HCT116 (cell line): ENCODE data around the gene MORN4. TPM values are rescaled to one million over a fixed set of nuclear protein-coding genes. Genes with fewer than 3 reads are reported as not detected.

Experiments used
- ATAC-seq: fragments of 200-7000 bp; cut with Tn5 transposase; 2 replicates; pipeline ENCODE4 v1.9.1; 2020; ENCODE audit warnings: mild to moderate bottlenecking, moderate library complexity
- BruUV-seq: library from RNA; stranded (reverse); fragments of 400-500 nt; replicated peaks from 2 replicates; lab custom pipeline; 2021; lab: Mats Ljungman, UMichigan
- CTCF ChIA-PET: fragments of 300-600 bp; sonication (Branson Sonifier 250); formaldehyde crosslinking; loops from one replicate; lab custom pipeline; 2021; ENCODE audit warnings: antibody characterized with exemption; lab: Charles Lee
- POLR2A ChIA-PET: fragments of 300-600, 350-600 bp; sonication (Branson Sonifier 250); formaldehyde crosslinking; loops from one replicate; lab custom pipeline; 2021; ENCODE audit warnings: antibody characterized with exemption; lab: Charles Lee
- RAD21 ChIA-PET, 2 experiments: fragments of 300-600 bp; sonication (Branson Sonifier 250); formaldehyde crosslinking; loops; one replicate each; lab custom pipeline; 2023; ENCODE audit warnings: low total read pairs in 2 of 2; ENCODE audit not compliant: uncharacterized antibody in 2 of 2, unreplicated experiment in 2 of 2, low non-redundant PET in 1 of 2; lab: Charles Lee
- DNase-seq: peaks from one replicate; pipeline ENCODE4 v3.0.0-alpha.2; 2010; ENCODE audit warnings: low read depth, low spot score
- H2AFZ ChIP-seq: fragments of 200-600 bp; shearing (Covaris generic), sonication (generic); 2 replicates; pipeline ENCODE4 v1.6.1; 2017; ENCODE audit warnings: low read depth, mixed run types, mixed read lengths, antibody characterized with exemption, low read length; ENCODE audit not compliant: poor library complexity, severe bottlenecking
- H3K27ac ChIP-seq: 2 replicates; pipeline ENCODE4 v1.5.1; 2012; ENCODE audit warnings: low read depth, low read length
- H3K27me3 ChIP-seq: fragments of 200-600 bp; sonication (generic); 2 replicates; pipeline ENCODE4 v1.6.1; 2016; ENCODE audit warnings: mixed run types, low read length, mixed read lengths; ENCODE audit not compliant: insufficient read depth
- H3K36me3 ChIP-seq, 2 experiments: fragments of 200-500 bp in 1 of 2; fragments of 200-600 bp in 1 of 2; sonication (Bioruptor generic) in 1 of 2; sonication (generic) in 1 of 2; 2 replicates each; pipeline versions ENCODE4 v1.5.1 to v1.6.1; 2014 to 2016; ENCODE audit warnings: low read length in 2 of 2, inconsistent platforms in 1 of 2, mixed read lengths in 1 of 2, mixed run types in 1 of 2; ENCODE audit not compliant: insufficient read depth in 2 of 2, control insufficient read depth in 1 of 2
- H3K4me1 ChIP-seq, 2 experiments: fragments of 200-600 bp in 1 of 2; sonication (generic) in 1 of 2; 2 replicates each; pipeline versions ENCODE4 v1.5.1 to v1.6.1; 2012 to 2017; ENCODE audit warnings: low read length in 2 of 2, inconsistent platforms in 1 of 2, mild to moderate bottlenecking in 1 of 2, mixed read lengths in 1 of 2, mixed run types in 1 of 2, moderate library complexity in 1 of 2; ENCODE audit not compliant: insufficient read depth in 2 of 2, control insufficient read depth in 1 of 2
- H3K4me2 ChIP-seq: fragments of 200-600 bp; sonication (generic); 2 replicates; pipeline ENCODE4 v1.6.1; 2017; ENCODE audit warnings: mixed run types, low read length, mixed read lengths
- H3K4me3 ChIP-seq, 2 experiments: fragments of 200-600 bp in 1 of 2; sonication (generic) in 1 of 2; replicated peaks in 1 of 2; 2 replicates each; pipeline ENCODE4 v1.5.1; 2011 to 2016; ENCODE audit warnings: low read length in 2 of 2, control low read depth in 1 of 2, low read depth in 1 of 2, mild to moderate bottlenecking in 1 of 2, mixed read lengths in 1 of 2, mixed run types in 1 of 2
- H3K79me2 ChIP-seq: fragments of 200-600 bp; sonication (generic); 2 replicates; pipeline ENCODE4 v1.6.1; 2017; ENCODE audit warnings: mild to moderate bottlenecking, mixed run types, low read length, moderate library complexity, mixed read lengths; ENCODE audit not compliant: insufficient read depth
- H3K9ac ChIP-seq: fragments of 200-600 bp; sonication (generic); 2 replicates; pipeline ENCODE4 v1.6.1; 2016; ENCODE audit warnings: low read length, mixed read lengths
- H3K9me2 ChIP-seq: fragments of 200-600 bp; sonication (generic), shearing (Covaris generic); 2 replicates; pipeline ENCODE4 v1.6.1; 2017; ENCODE audit warnings: mixed run types, mild to moderate bottlenecking, moderate library complexity; ENCODE audit not compliant: insufficient read depth
- H3K9me3 ChIP-seq, 2 experiments: fragments of 200-500 bp in 1 of 2; fragments of 200-600 bp in 1 of 2; sonication (Bioruptor generic) in 1 of 2; sonication (generic) in 1 of 2; 2 replicates each; pipeline ENCODE4 v1.6.1; 2014 to 2017; ENCODE audit warnings: low read length in 2 of 2, mixed read lengths in 2 of 2, inconsistent platforms in 1 of 2, low read depth in 1 of 2, mild to moderate bottlenecking in 1 of 2, mixed run types in 1 of 2, moderate library complexity in 1 of 2; ENCODE audit not compliant: control insufficient read depth in 1 of 2, insufficient read depth in 1 of 2
- H4K20me1 ChIP-seq: fragments of 200-600 bp; sonication (generic), shearing (Covaris generic); 2 replicates; pipeline ENCODE4 v1.6.1; 2017; ENCODE audit warnings: mixed run types, mild to moderate bottlenecking, moderate library complexity; ENCODE audit not compliant: insufficient read depth
- CBX3 ChIP-seq: IDR thresholded peaks from 2 replicates; pipeline ENCODE4 v1.6.1; 2012; ENCODE audit warnings: low read depth
- CEBPB ChIP-seq: IDR thresholded peaks from 2 replicates; pipeline ENCODE4 v1.6.1; 2012; ENCODE audit warnings: low read depth
- ELF1 ChIP-seq: IDR thresholded peaks from 2 replicates; pipeline ENCODE4 v1.6.1; 2012; ENCODE audit warnings: low read depth, borderline replicate concordance
- EZH2 ChIP-seq: fragments of 200-600 bp; sonication (generic); IDR thresholded peaks from 2 replicates; pipeline ENCODE4 v1.6.1; 2017; ENCODE audit warnings: antibody characterized with exemption, mixed run types
- FOSL1 ChIP-seq: IDR thresholded peaks from 2 replicates; pipeline ENCODE4 v1.6.1; 2012; ENCODE audit warnings: low read depth
- POLR2AphosphoS5 ChIP-seq: IDR thresholded peaks from 2 replicates; pipeline ENCODE4 v1.6.1; 2011; ENCODE audit warnings: mild to moderate bottlenecking, low read depth, low read length, moderate library complexity
- RAD21 ChIP-seq: IDR thresholded peaks from 2 replicates; pipeline ENCODE4 v1.6.1; 2012; ENCODE audit warnings: low read depth, mild to moderate bottlenecking
- SP1 ChIP-seq: IDR thresholded peaks from 2 replicates; pipeline ENCODE4 v1.6.1; 2012; ENCODE audit warnings: low read depth
- ZFX ChIP-seq: fragments of 450-650 bp; IDR thresholded peaks from 2 replicates; pipeline ENCODE4 v1.6.1; 2017
- ZNF274 ChIP-seq: fragments of 200-500 bp; sonication (Bioruptor generic); IDR thresholded peaks from 2 replicates; pipeline ENCODE4 v1.6.1; 2014; ENCODE audit warnings: mild to moderate bottlenecking, low read depth, low read length, inconsistent platforms
- intact Hi-C: fragments of 100-400 bp; cut with micrococcal nuclease; formaldehyde crosslinking; loops from 2 replicates; pipeline ENCODE4 v1.10.0; 2022
- total RNA-seq: library from RNA; stranded (reverse); gene quantifications from one replicate; pipeline ENCODE4 v1.2.1, GENCODE V29; 2021; ENCODE audit not compliant: unreplicated experiment
- TF ChIP-seq, protein P1 (sequence below): IDR thresholded peaks from 2 replicates; pipeline ENCODE4 v1.6.1; 2012; ENCODE audit warnings: low read depth
- TF ChIP-seq, protein P2 (sequence below): IDR thresholded peaks from 2 replicates; pipeline ENCODE4 v1.6.1; 2011; ENCODE audit warnings: mild to moderate bottlenecking, low read length, moderate library complexity; ENCODE audit not compliant: insufficient replicate concordance; ENCODE audit errors: extremely low read depth

Gene MORN4
- total RNA-seq, 1 experiment from 2014 or later: 8.0 TPM

- TF ChIP-seq, protein P1, sequence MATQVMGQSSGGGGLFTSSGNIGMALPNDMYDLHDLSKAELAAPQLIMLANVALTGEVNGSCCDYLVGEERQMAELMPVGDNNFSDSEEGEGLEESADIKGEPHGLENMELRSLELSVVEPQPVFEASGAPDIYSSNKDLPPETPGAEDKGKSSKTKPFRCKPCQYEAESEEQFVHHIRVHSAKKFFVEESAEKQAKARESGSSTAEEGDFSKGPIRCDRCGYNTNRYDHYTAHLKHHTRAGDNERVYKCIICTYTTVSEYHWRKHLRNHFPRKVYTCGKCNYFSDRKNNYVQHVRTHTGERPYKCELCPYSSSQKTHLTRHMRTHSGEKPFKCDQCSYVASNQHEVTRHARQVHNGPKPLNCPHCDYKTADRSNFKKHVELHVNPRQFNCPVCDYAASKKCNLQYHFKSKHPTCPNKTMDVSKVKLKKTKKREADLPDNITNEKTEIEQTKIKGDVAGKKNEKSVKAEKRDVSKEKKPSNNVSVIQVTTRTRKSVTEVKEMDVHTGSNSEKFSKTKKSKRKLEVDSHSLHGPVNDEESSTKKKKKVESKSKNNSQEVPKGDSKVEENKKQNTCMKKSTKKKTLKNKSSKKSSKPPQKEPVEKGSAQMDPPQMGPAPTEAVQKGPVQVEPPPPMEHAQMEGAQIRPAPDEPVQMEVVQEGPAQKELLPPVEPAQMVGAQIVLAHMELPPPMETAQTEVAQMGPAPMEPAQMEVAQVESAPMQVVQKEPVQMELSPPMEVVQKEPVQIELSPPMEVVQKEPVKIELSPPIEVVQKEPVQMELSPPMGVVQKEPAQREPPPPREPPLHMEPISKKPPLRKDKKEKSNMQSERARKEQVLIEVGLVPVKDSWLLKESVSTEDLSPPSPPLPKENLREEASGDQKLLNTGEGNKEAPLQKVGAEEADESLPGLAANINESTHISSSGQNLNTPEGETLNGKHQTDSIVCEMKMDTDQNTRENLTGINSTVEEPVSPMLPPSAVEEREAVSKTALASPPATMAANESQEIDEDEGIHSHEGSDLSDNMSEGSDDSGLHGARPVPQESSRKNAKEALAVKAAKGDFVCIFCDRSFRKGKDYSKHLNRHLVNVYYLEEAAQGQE: no peak
- TF ChIP-seq SP1: no peak
- no peak for TF ChIP-seq ZFX
- TF ChIP-seq ZNF274: no peak
- TF ChIP-seq, protein P2, sequence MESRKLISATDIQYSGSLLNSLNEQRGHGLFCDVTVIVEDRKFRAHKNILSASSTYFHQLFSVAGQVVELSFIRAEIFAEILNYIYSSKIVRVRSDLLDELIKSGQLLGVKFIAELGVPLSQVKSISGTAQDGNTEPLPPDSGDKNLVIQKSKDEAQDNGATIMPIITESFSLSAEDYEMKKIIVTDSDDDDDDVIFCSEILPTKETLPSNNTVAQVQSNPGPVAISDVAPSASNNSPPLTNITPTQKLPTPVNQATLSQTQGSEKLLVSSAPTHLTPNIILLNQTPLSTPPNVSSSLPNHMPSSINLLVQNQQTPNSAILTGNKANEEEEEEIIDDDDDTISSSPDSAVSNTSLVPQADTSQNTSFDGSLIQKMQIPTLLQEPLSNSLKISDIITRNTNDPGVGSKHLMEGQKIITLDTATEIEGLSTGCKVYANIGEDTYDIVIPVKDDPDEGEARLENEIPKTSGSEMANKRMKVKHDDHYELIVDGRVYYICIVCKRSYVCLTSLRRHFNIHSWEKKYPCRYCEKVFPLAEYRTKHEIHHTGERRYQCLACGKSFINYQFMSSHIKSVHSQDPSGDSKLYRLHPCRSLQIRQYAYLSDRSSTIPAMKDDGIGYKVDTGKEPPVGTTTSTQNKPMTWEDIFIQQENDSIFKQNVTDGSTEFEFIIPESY: no peak
- TF ChIP-seq CEBPB: no peak
Observed at GRCh38 chr10:97578171-97578844, 55.0 kb downstream of the MORN4 start (continued).

GRCh38 chr10:97577701-97578100, 55.6 kb downstream of the MORN4 start:
- Histone ChIP-seq H3K9me2 (no peaks in the 10 kb centered on the region), H3K79me2 (no peaks in the 10 kb centered on the region), H3K36me3 (no peaks in the 10 kb centered on the region), H3K4me3 (no peak overlapping the region), H3K27ac (no peak overlapping the region), H2AFZ (no peak overlapping the region), H4K20me1 (no peaks in the 10 kb centered on the region), H3K4me1 (peaks cover 30 to 36% of the 10 kb centered on the region in 2 experiments), H3K27me3 (no peaks in the 10 kb centered on the region), H3K9me3 (no peaks in the 10 kb centered on the region), H3K4me2 (no peak overlapping the region), H3K9ac (no peak overlapping the region)
- RAD21 ChIA-PET: no interaction called here
- intact Hi-C loops: no loop called here
- BruUV-seq: no TSS peak
- DNase-seq: no peak
- CTCF ChIA-PET: no interaction called here
- POLR2A ChIA-PET: no interaction called here
- ATAC-seq: no peak
- TF ChIP-seq EZH2 (no peak), FOSL1 (no peak), ZNF274 (no peak), CBX3 (no peak), ELF1 (no peak), POLR2AphosphoS5 (no peak), RAD21 (no peak), ZFX (no peak)
- TF ChIP-seq, protein P2: no peak
- TF ChIP-seq, protein P1: no peak
